WTC11 (cell line): Measurements from ENCODE around the gene RPL38. TPM values are rescaled to one million over a fixed set of nuclear protein-coding genes. Genes with fewer than 3 reads are reported as not detected.

Experiments
- ATAC-seq: fragments of 200-7000 bp; cut with Tn5 transposase; 2 replicates; pipeline ENCODE4 v1.10.0; 2021; ENCODE audit warnings: mild to moderate bottlenecking, moderate library complexity
- CTCF ChIA-PET: fragments of 300-600 bp; sonication (Branson Sonifier 250); formaldehyde crosslinking; loops from one replicate; lab custom pipeline; 2021; ENCODE audit warnings: antibody characterized with exemption; lab: Charles Lee
- POLR2A ChIA-PET: fragments of 350-600 bp; sonication (Branson Sonifier 250); formaldehyde crosslinking; loops from one replicate; lab custom pipeline; 2021; ENCODE audit warnings: antibody characterized with exemption; lab: Charles Lee
- DNase-seq: peaks from one replicate; pipeline ENCODE4 v3.0.0; 2021; ENCODE audit warnings: low spot score
- H3K27ac Mint-ChIP-seq: 2 replicates; pipeline ENCODE4 v1.8.0; 2021; ENCODE audit warnings: mixed read lengths
- H3K27me3 Mint-ChIP-seq: 2 replicates; pipeline ENCODE4 v1.8.0; 2021; ENCODE audit warnings: low read depth, mild to moderate bottlenecking, moderate library complexity, mixed read lengths
- H3K36me3 Mint-ChIP-seq: 2 replicates; pipeline ENCODE4 v1.8.0; 2021; ENCODE audit warnings: mixed read lengths
- H3K4me1 Mint-ChIP-seq: 2 replicates; pipeline ENCODE4 v1.8.0; 2022; ENCODE audit warnings: mixed read lengths
- H3K4me3 Mint-ChIP-seq: 2 replicates; pipeline ENCODE4 v1.8.0; 2021; ENCODE audit warnings: mild to moderate bottlenecking, moderate library complexity, mixed read lengths
- H3K9me3 Mint-ChIP-seq: 2 replicates; pipeline ENCODE4 v1.8.0; 2021; ENCODE audit warnings: mixed read lengths
- AFF4 ChIP-seq: sonication (generic); formaldehyde crosslinking; IDR thresholded peaks from 2 replicates; pipeline ENCODE4 v1.8.1; 2023; ENCODE audit warnings: mild to moderate bottlenecking, missing genetic modification reagents, borderline replicate concordance
- CBFB ChIP-seq: sonication (generic); formaldehyde crosslinking; IDR thresholded peaks from 2 replicates; pipeline ENCODE4 v1.8.1; 2022; ENCODE audit warnings: mild to moderate bottlenecking, low read depth, missing genetic modification reagents
- FOXK1 ChIP-seq: sonication (generic); formaldehyde crosslinking; IDR thresholded peaks from 2 replicates; pipeline ENCODE4 v1.8.0; 2022; ENCODE audit warnings: mild to moderate bottlenecking, moderate library complexity, missing genetic modification reagents
- IRF2 ChIP-seq: sonication (generic); formaldehyde crosslinking; IDR thresholded peaks from 2 replicates; pipeline ENCODE4 v1.8.0; 2022; ENCODE audit warnings: low read depth, missing genetic modification reagents, borderline replicate concordance
- JAZF1 ChIP-seq: fragments of 250-450 bp; sonication (Bioruptor Pico); IDR thresholded peaks from 2 replicates; pipeline ENCODE4 v1.9.0; 2021; ENCODE audit warnings: moderate library complexity, mild to moderate bottlenecking, inconsistent platforms
- MYBL2 ChIP-seq: sonication (generic); formaldehyde crosslinking; IDR thresholded peaks from 2 replicates; pipeline ENCODE4 v1.8.1; 2023; ENCODE audit warnings: mild to moderate bottlenecking, moderate library complexity, missing genetic modification reagents
- NR2C2 ChIP-seq: sonication (generic); formaldehyde crosslinking; IDR thresholded peaks from 2 replicates; pipeline ENCODE4 v1.8.0; 2022; ENCODE audit warnings: mild to moderate bottlenecking, missing genetic modification reagents
- OVOL2 ChIP-seq: fragments of 250-450 bp; sonication (Bioruptor Pico); IDR thresholded peaks from 2 replicates; pipeline ENCODE4 v1.9.0; 2021; ENCODE audit warnings: mild to moderate bottlenecking, borderline replicate concordance
- SMAD3 ChIP-seq: sonication (generic); formaldehyde crosslinking; IDR thresholded peaks from 2 replicates; pipeline ENCODE4 v1.8.0; 2022; ENCODE audit warnings: missing genetic modification reagents, mild to moderate bottlenecking, borderline replicate concordance
- TCF7 ChIP-seq: sonication (generic); formaldehyde crosslinking; IDR thresholded peaks from 2 replicates; pipeline ENCODE4 v1.8.0; 2022; ENCODE audit warnings: mild to moderate bottlenecking, low read depth, missing genetic modification reagents, moderate library complexity
- TEAD1 ChIP-seq: sonication (generic); formaldehyde crosslinking; IDR thresholded peaks from 2 replicates; pipeline ENCODE4 v1.8.0; 2022; ENCODE audit warnings: mild to moderate bottlenecking, missing genetic modification reagents
- USF2 ChIP-seq: sonication (generic); formaldehyde crosslinking; IDR thresholded peaks from 2 replicates; pipeline ENCODE4 v1.8.1; 2023; ENCODE audit warnings: mild to moderate bottlenecking, missing genetic modification reagents, moderate library complexity
- ZBTB21 ChIP-seq: sonication (generic); formaldehyde crosslinking; IDR thresholded peaks from 2 replicates; pipeline ENCODE4 v1.8.1; 2023; ENCODE audit warnings: mild to moderate bottlenecking, missing genetic modification reagents, borderline replicate concordance
- ZNF263 ChIP-seq: sonication (generic); formaldehyde crosslinking; IDR thresholded peaks from 2 replicates; pipeline ENCODE4 v1.8.1; 2022; ENCODE audit warnings: low read depth, mild to moderate bottlenecking, moderate library complexity, missing genetic modification reagents
- ZNF671 ChIP-seq: fragments of 250-450 bp; sonication (Bioruptor Pico); IDR thresholded peaks from 2 replicates; pipeline ENCODE4 v1.8.0; 2021; ENCODE audit warnings: mild to moderate bottlenecking
- total RNA-seq: library from RNA; stranded (reverse); gene quantifications from 3 replicates; pipeline ENCODE4 v1.2.3, GENCODE V29; 2021
- TF ChIP-seq, protein P1 (sequence below): sonication (generic); formaldehyde crosslinking; IDR thresholded peaks from 2 replicates; pipeline ENCODE4 v1.8.0; 2022; ENCODE audit warnings: mild to moderate bottlenecking, missing genetic modification reagents
- TF ChIP-seq, protein P2 (sequence below): sonication (generic); formaldehyde crosslinking; IDR thresholded peaks from 2 replicates; pipeline ENCODE4 v1.8.0; 2023; ENCODE audit warnings: missing genetic modification reagents
- TF ChIP-seq, protein P3 (sequence below): fragments of 250-450 bp; sonication (Bioruptor Pico); conservative IDR thresholded peaks from 2 replicates; pipeline ENCODE4 v1.9.0; 2021; ENCODE audit warnings: mild to moderate bottlenecking
- TF ChIP-seq, protein P4 (sequence below): sonication (generic); formaldehyde crosslinking; IDR thresholded peaks from 2 replicates; pipeline ENCODE4 v1.8.0; 2023; ENCODE audit warnings: missing genetic modification reagents, mild to moderate bottlenecking, borderline replicate concordance

RPL38 gene
- total RNA-seq, 1 experiment from 2014 or later: 1,170 TPM

GRCh38 chr17:74216505-74216904, 13.0 kb downstream of the RPL38 start:
- H3K27ac Mint-ChIP-seq: no peak overlapping the region; the same call in 1 of the 2 replicates
- CTCF ChIA-PET: interaction anchor here (1.1 to 1.8 kb wide), 2 partner anchors 17 to 80 kb away, joined by 4 to 7 read pairs; no protein-coding TSS in a partner anchor
- H3K4me3 Mint-ChIP-seq: no peak overlapping the region
- H3K4me1 Mint-ChIP-seq: peaks cover 22% of the 10 kb centered on the region
- no peak for ATAC-seq
- TF ChIP-seq JAZF1 (no peak), ZNF671 (CRISPR knock-in tag) (no peak), AFF4 (CRISPR knock-in tag) (no peak), NR2C2 (no peak), MYBL2 (CRISPR knock-in tag) (no peak), OVOL2 (CRISPR knock-in tag) (no peak), IRF2 (CRISPR knock-in tag) (no peak), FOXK1 (CRISPR knock-in tag) (no peak), TEAD1 (CRISPR knock-in tag) (no peak), USF2 (CRISPR knock-in tag) (no peak), SMAD3 (CRISPR knock-in tag) (no peak), CBFB (CRISPR knock-in tag) (no peak), ZBTB21 (CRISPR knock-in tag) (no peak), TCF7 (CRISPR knock-in tag) (no peak), ZNF263 (CRISPR knock-in tag) (no peak)
- TF ChIP-seq, protein P1, sequence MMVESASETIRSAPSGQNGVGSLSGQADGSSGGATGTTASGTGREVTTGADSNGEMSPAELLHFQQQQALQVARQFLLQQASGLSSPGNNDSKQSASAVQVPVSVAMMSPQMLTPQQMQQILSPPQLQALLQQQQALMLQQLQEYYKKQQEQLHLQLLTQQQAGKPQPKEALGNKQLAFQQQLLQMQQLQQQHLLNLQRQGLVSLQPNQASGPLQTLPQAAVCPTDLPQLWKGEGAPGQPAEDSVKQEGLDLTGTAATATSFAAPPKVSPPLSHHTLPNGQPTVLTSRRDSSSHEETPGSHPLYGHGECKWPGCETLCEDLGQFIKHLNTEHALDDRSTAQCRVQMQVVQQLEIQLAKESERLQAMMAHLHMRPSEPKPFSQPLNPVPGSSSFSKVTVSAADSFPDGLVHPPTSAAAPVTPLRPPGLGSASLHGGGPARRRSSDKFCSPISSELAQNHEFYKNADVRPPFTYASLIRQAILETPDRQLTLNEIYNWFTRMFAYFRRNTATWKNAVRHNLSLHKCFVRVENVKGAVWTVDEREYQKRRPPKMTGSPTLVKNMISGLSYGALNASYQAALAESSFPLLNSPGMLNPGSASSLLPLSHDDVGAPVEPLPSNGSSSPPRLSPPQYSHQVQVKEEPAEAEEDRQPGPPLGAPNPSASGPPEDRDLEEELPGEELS (CRISPR knock-in tag): no peak
- TF ChIP-seq, protein P2, sequence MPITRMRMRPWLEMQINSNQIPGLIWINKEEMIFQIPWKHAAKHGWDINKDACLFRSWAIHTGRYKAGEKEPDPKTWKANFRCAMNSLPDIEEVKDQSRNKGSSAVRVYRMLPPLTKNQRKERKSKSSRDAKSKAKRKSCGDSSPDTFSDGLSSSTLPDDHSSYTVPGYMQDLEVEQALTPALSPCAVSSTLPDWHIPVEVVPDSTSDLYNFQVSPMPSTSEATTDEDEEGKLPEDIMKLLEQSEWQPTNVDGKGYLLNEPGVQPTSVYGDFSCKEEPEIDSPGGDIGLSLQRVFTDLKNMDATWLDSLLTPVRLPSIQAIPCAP (CRISPR knock-in tag): no peak
- TF ChIP-seq, protein P3, sequence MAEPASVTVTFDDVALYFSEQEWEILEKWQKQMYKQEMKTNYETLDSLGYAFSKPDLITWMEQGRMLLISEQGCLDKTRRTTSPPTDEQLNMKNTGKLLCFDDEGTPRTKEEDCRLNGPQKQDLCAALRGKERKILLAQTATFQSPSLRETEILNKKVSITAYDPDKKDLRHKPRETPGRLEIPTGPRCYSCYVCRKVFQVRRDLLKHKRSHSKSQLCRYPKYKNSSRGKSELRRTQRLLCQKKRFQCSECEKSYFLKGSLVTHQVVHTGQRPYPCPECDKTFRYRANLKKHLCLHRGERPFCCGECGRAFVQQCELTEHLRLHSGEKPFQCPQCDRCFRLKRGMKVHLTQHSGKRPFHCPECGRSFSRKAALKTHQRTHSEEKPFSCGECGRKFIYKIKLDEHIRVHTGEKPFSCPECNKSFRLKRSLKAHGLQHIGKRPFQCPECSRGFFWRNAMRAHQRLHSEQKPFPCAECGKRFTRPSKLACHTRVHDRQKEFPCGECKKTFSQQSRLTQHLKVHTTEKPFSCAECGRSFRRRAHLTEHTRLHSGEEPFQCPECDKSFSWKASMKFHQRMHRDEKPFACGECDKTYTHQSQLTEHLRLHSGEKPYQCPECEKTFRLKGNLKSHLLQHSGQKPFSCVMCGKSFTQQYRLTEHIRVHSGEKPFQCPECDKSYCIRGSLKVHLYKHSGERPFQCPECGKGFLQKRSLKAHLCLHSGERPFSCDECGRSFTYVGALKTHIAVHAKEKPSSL (CRISPR knock-in tag): no peak
- TF ChIP-seq, protein P4, sequence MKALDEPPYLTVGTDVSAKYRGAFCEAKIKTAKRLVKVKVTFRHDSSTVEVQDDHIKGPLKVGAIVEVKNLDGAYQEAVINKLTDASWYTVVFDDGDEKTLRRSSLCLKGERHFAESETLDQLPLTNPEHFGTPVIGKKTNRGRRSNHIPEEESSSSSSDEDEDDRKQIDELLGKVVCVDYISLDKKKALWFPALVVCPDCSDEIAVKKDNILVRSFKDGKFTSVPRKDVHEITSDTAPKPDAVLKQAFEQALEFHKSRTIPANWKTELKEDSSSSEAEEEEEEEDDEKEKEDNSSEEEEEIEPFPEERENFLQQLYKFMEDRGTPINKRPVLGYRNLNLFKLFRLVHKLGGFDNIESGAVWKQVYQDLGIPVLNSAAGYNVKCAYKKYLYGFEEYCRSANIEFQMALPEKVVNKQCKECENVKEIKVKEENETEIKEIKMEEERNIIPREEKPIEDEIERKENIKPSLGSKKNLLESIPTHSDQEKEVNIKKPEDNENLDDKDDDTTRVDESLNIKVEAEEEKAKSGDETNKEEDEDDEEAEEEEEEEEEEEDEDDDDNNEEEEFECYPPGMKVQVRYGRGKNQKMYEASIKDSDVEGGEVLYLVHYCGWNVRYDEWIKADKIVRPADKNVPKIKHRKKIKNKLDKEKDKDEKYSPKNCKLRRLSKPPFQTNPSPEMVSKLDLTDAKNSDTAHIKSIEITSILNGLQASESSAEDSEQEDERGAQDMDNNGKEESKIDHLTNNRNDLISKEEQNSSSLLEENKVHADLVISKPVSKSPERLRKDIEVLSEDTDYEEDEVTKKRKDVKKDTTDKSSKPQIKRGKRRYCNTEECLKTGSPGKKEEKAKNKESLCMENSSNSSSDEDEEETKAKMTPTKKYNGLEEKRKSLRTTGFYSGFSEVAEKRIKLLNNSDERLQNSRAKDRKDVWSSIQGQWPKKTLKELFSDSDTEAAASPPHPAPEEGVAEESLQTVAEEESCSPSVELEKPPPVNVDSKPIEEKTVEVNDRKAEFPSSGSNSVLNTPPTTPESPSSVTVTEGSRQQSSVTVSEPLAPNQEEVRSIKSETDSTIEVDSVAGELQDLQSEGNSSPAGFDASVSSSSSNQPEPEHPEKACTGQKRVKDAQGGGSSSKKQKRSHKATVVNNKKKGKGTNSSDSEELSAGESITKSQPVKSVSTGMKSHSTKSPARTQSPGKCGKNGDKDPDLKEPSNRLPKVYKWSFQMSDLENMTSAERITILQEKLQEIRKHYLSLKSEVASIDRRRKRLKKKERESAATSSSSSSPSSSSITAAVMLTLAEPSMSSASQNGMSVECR: no peak
- DNase-seq: no peak
- H3K36me3 Mint-ChIP-seq: no peaks in the 10 kb centered on the region
- POLR2A ChIA-PET: no interaction called here
- 0 out of 2 replicates have a peak, but pooled peaks cover 4% of the 10 kb centered on the region for H3K9me3 Mint-ChIP-seq
- H3K27me3 Mint-ChIP-seq: peaks cover 37% of the 10 kb centered on the region
